Small intestine (tissue), 7 donors: ENCODE data around the gene RAB40C. TPM values are rescaled to one million over a fixed set of nuclear protein-coding genes. Genes with fewer than 3 reads are reported as not detected.

ENCODE experiments used
- DNase-seq, 2 donors: peaks; one replicate each; pipeline versions ENCODE4 v3.0.0 to v3.0.0-alpha.2; 2013
- FAIRE-seq: peaks from 2 replicates; lab custom pipeline; 2012; peaks lifted over from hg19 to GRCh38; lab: Jason Lieb, UNC
- H3K27ac ChIP-seq, 3 donors: one replicate each; pipeline ENCODE4 v1.5.1; 2013; ENCODE audit warnings: low read length in 2 of 3, mild to moderate bottlenecking in 2 of 3, control low read depth in 1 of 3, inconsistent platforms in 1 of 3, low read depth in 1 of 3, moderate library complexity in 1 of 3
- H3K27me3 ChIP-seq, 3 donors: one replicate each; pipeline ENCODE4 v1.6.1; 2013; ENCODE audit warnings: low read length in 3 of 3, inconsistent platforms in 1 of 3; ENCODE audit not compliant: control insufficient read depth in 3 of 3, insufficient read depth in 3 of 3
- H3K36me3 ChIP-seq, 3 donors: one replicate each; pipeline ENCODE4 v1.6.1; 2013; ENCODE audit warnings: low read length in 3 of 3, inconsistent platforms in 1 of 3, low read depth in 1 of 3, mild to moderate bottlenecking in 1 of 3, moderate library complexity in 1 of 3; ENCODE audit not compliant: control insufficient read depth in 3 of 3, insufficient read depth in 2 of 3
- H3K4me1 ChIP-seq, 3 donors: one replicate each; pipeline ENCODE4 v1.6.1; 2013; ENCODE audit warnings: low read length in 2 of 3, inconsistent platforms in 1 of 3, low read depth in 1 of 3, mild to moderate bottlenecking in 1 of 3, moderate library complexity in 1 of 3; ENCODE audit not compliant: control insufficient read depth in 3 of 3, insufficient read depth in 2 of 3
- H3K4me3 ChIP-seq, 3 donors: one replicate each; pipeline ENCODE4 v1.5.1; 2013; ENCODE audit warnings: low read length in 3 of 3, control low read depth in 1 of 3, inconsistent platforms in 1 of 3, low read depth in 1 of 3, mild to moderate bottlenecking in 1 of 3, moderate library complexity in 1 of 3
- H3K9me3 ChIP-seq, 2 donors: one replicate each; pipeline ENCODE4 v1.6.1; 2013; ENCODE audit warnings: low read depth in 1 of 2, low read length in 1 of 2; ENCODE audit not compliant: control insufficient read depth in 2 of 2, insufficient read depth in 1 of 2
- WGBS, 3 donors: extraction: QIAGEN DNeasy Blood & Tissue Kit; methylation state at CpG; one replicate each; pipeline ENCODE4 v1.1.7; 2013; 5-methylcytosine and 5-hydroxymethylcytosine counted together
- polyA plus RNA-seq, 4 donors: library from polyadenylated mRNA; stranded (reverse) in 3 of 4; unstranded in 1 of 4; fragments of 200-250 nt in 3 of 4; fragments of 120-200 nt in 1 of 4; gene quantifications; one replicate each; pipeline versions ENCODE4 v1.2.1 to v1.2.3, GENCODE V29; 2013
- donor health status: healthy with polysubstance abuse.
- donor health status: control.
- donor health status: control.
- donor health status: Bipolar disorder and iron deficiency.
- donor health status: healthy.

Gene RAB40C
- polyA plus RNA-seq, 4 donors = 28.9 to 49.0 (median 34.6) TPM

DNA sequence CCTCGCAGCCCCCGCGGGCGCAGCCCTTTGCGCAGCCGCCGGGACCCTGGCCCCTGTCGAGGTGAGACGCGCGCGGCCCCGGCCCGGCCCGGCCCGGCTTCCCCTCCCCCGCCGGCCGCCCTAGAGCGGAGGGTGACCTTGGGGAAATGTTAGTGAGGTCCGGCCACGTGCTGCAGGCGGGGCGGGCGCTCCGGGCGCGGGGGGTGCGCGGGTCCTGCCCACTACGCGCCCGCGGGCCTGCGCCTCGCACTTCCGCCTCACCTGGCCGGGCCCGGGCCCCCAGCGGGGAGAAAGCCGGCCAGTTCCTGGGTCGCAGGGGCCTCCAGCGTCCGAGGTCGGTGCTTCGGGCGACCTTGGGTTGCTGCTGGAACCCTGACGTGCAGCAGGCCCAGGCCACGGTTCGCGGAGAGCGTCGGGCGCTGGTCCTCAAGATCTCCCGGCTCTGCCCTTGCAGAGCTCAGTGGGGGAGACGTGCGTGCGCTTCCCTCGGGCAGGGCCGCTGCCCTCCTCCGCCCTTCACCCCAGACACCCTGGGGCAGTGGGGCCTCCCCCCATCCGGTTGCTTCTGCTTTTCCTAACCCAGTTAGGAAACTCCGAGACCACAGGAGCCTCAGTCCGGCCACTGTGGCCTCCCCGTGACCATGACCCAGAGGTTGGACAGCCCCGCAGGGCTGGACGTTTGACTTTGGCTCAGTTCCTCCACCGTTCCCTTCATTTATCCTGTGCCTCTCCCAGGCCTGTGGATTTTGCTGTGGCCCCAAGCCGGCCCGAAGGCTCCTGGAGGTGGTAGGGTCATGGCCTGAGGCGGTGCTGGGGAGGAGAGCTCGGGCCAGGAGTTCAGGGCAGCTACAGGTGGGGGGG is 52.6 kb downstream of the RAB40C start:
- peak; percentile 74 to 84 for DNase-seq
- no peaks in the 10 kb centered on the region for H3K9me3 ChIP-seq
- WGBS, 3 donors = 3 to 5% (median 5%) methylated on average over 54 to 72 of the region's 72 CpGs
- H3K27me3 ChIP-seq = no peaks in the 10 kb centered on the region
- H3K36me3 ChIP-seq = peaks cover 0 to 47% (median 0%) of the 10 kb centered on the region in 3 donors
- peaks cover 0 to 58% (median 5%) of the 10 kb centered on the region in 3 donors for H3K4me1 ChIP-seq
- FAIRE-seq = no peak
- peak overlapping the region; percentile 88 to 91 (median 91) for H3K27ac ChIP-seq
- H3K4me3 ChIP-seq = peak overlapping the region; percentile 69 to 97 (median 94)

DNA sequence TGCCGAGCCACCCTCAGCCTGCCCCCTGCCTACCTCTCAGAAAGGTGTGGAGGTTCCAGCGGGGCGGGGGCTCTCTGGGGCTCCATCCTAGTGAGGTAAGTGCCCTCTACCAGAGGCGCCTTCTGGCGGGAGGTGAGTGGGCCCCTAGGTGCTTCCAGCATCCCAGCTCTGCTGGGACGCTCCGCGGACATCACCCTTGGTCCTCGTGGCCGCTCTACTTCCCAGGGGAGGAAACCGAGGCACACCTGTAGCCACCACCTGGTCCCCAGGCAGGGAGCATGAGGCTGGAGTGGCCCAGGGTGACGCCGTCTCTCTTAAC is 53.1 kb downstream of the RAB40C start:
- FAIRE-seq (no peak), DNase-seq (no peak)
- H3K36me3 ChIP-seq = peaks cover 0 to 53% (median 0%) of the 10 kb centered on the region in 3 donors
- no peaks in the 10 kb centered on the region for H3K9me3 ChIP-seq
- peak overlapping the region; percentile 88 to 91 (median 91) for H3K27ac ChIP-seq
- H3K4me3 ChIP-seq = peak overlapping the region; percentile 62 to 94 (median 77)
- WGBS, 3 donors = 52 to 71% (median 70%) methylated on average over 12 to 13 of the region's 13 CpGs
- peaks cover 0 to 58% (median 5%) of the 10 kb centered on the region in 3 donors for H3K4me1 ChIP-seq
- no peaks in the 10 kb centered on the region for H3K27me3 ChIP-seq

DNA sequence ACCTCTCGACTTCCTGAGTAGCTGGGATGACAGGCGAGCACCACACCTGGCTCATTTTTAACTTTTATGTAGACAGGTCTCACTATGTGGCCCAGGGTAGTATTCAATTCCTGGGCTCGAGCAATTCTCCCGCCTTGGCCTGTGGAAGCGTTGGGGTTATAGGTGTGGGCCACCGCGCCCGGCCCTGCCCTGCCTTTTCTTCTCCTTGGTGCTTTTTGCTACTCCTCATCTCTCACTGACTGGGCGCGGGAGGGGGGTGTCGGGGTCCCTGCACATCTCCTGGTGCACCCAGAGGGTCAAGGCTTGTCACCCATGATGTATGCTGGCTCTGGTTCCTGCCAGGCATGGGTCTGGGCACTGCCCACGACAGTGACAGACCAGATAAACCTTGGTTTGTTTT is 54.7 kb downstream of the RAB40C start:
- H3K27me3 ChIP-seq = no peaks in the 10 kb centered on the region
- H3K36me3 ChIP-seq = peaks cover 0 to 60% (median 0%) of the 10 kb centered on the region in 3 donors
- peaks cover 0 to 63% (median 5%) of the 10 kb centered on the region in 3 donors for H3K4me1 ChIP-seq
- WGBS, 3 donors = 80 to 88% (median 84%) methylated on average over 12 of the region's 12 CpGs
- H3K27ac ChIP-seq = peak overlapping the region; percentile 4 to 65 (median 35)
- DNase-seq (no peak), FAIRE-seq (no peak)
- H3K4me3 ChIP-seq = no peak overlapping the region
- no peaks in the 10 kb centered on the region for H3K9me3 ChIP-seq

DNA sequence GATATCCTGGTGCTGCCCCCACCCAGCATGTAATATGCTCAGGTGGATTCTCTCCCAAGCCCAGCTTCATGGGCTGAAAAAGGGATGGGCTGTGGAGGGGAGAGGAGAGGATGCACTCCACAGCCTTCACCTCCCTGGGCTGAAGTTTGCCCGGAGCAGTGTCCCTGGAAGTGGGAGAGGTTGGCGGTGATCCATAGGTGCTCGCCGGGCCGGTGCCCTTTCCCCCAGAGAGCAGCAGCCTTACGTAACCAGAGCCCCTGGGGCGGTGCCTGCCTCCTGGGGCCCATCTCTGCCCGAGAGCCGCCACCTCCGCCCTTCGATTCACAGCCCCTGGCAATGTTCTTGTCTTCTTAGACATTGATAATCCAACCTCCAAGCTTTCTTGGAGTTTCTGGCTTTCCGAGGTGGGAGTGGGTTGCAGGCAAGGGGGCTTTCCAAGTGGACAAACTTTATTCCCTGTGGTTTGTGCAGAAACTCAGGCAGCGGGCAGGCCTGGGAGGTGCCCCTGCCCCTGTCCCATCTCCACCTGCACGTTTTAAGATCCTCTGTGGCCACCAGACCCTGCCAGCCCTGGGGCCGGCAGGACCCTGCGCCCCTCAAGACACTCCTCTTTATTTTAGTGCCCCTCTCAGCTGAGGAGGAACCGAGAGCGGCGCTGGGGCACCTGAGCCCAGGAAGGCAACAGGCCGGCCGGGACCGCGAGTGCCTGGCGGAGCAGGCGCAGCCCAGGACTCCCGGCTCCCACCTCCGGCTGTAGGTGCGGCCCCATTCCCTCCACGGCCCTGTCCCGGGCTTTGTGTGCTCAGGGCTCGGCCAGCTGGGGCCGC is 56.2 kb downstream of the RAB40C start:
- DNase-seq (peak; percentile 81 to 88), FAIRE-seq (no peak)
- Histone ChIP-seq H3K27ac (peak overlapping the region; percentile 86 to 98 (median 97)), H3K4me1 (peaks cover 0 to 61% (median 5%) of the 10 kb centered on the region in 3 donors), H3K27me3 (no peaks in the 10 kb centered on the region), H3K9me3 (no peaks in the 10 kb centered on the region), H3K36me3 (peaks cover 0 to 68% (median 0%) of the 10 kb centered on the region in 3 donors), H3K4me3 (peak overlapping the region in 1 of 3 donors; percentile 22)
- WGBS, 3 donors = 36 to 66% (median 50%) methylated on average over 30 to 32 of the region's 32 CpGs

DNA sequence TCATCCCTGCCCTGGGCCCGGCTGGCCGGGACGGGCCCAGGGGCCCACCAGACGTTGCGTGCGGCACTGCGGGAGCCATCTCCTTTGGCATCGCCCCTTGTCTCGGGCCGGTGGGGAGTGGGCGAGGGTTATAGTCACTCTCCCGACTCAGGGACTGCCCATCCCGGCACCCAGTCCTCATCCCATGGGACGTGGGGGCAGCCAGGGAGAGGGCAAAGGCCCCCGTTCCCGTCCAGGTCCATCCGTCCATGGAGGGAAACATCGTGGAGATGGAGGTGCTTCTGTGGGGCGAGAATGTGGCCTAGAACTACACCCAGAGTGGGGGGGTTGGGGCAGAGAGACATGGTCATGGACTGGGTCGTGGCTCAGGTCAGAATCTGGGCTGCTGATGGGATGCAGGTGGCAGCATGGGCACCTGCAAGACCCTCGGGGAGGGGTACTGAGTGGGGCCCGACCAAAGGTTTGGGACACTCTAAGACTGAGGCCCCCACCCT is 56.9 kb downstream of the RAB40C start:
- DNase-seq (no peak), FAIRE-seq (no peak)
- Histone ChIP-seq H3K4me3 (no peak overlapping the region), H3K4me1 (peaks cover 0 to 61% (median 5%) of the 10 kb centered on the region in 3 donors), H3K27me3 (no peaks in the 10 kb centered on the region), H3K27ac (peak overlapping the region; percentile 86 to 98 (median 97)), H3K36me3 (peaks cover 0 to 75% (median 0%) of the 10 kb centered on the region in 3 donors), H3K9me3 (no peaks in the 10 kb centered on the region)
- 47 to 75% (median 52%) methylated on average over 19 to 22 of the region's 22 CpGs for WGBS, 3 donors

DNA sequence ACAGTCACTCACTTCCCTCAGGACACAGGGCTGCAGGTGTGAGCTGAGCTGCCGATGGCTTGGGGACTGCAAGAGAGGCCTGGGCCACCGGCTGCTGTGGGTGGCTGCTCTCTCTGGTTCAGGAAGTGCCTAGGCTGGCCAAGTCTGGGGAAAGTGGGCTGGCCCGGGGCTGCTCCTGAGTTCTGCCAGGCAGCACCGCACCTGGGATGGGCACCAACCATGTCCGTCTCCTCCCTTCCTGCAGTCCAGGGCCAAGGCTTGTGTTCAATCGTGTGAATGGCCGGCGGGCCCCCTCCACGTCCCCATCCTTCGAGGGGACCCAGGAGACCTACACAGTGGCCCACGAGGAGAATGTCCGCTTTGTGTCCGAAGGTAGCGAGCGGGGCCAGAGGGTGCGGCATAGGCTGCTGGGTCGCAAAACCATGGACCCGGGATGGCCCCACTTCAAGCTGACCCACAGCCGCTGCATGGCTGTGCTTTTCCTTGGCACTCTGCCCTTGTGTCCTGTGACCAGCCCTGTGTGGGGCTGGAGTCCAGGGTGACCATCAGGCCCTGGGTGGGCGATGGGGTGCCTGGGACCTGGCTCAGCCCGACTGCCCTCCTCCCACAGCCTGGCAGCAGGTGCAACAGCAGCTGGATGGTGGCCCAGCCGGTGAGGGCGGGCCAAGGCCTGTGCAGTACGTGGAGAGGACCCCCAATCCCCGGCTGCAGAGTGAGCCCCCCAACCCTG is 57.5 kb downstream of the RAB40C start:
- no peaks in the 10 kb centered on the region for H3K27me3 ChIP-seq
- DNase-seq (peak; percentile 16 to 52), FAIRE-seq (no peak)
- peaks cover 0 to 61% (median 5%) of the 10 kb centered on the region in 3 donors for H3K4me1 ChIP-seq
- H3K4me3 ChIP-seq = peak overlapping the region; percentile 6 to 42 (median 28)
- peaks cover 0 to 81% (median 0%) of the 10 kb centered on the region in 3 donors for H3K36me3 ChIP-seq
- 28 to 66% (median 38%) methylated on average over 24 to 25 of the region's 25 CpGs for WGBS, 3 donors
- peak overlapping the region; percentile 86 to 98 (median 97) for H3K27ac ChIP-seq
- H3K9me3 ChIP-seq = no peaks in the 10 kb centered on the region

DNA sequence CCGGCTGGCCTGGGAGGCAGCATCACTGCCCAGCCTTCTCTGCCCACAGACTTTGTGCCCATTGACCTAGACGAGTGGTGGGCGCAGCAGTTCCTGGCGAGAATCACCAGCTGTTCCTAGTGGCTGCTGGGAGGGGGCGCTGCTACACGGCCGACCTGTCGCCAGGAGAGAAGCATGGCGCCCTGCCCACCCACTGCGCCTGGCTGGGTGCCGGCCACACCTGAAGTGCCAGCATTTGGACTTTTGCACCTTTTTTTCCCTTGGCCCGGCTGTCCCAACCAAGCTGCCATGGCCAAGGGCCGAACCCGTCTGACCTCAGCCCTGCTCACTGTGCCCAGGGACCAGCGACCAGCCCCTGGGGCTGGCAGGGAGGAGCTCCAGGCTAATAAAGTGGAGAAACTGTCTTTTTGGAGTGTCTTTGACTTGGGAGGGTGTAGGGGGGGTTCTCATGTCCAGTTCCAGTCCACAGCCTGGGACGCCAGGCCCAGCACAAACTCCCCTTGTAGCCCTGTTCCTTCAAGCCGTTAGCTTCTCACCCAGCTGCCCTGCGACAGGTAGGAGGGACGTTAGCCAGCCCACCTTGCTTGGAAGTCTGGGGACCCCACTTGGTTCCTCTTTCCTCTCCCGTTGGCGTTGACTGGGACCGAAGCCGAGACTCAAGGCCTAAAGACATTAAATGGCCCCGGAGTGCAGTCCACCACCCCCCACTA is 58.4 kb downstream of the RAB40C start:
- H3K4me1 ChIP-seq = peaks cover 0 to 53% (median 5%) of the 10 kb centered on the region in 3 donors
- peak overlapping the region; percentile 39 to 80 (median 42) for H3K4me3 ChIP-seq
- H3K36me3 ChIP-seq = peaks cover 0 to 84% (median 0%) of the 10 kb centered on the region in 3 donors
- no peaks in the 10 kb centered on the region for H3K9me3 ChIP-seq
- 14 to 21% (median 14%) methylated on average over 22 to 24 of the region's 24 CpGs for WGBS, 3 donors
- peak overlapping the region; percentile 86 to 98 (median 97) for H3K27ac ChIP-seq
- no peaks in the 10 kb centered on the region for H3K27me3 ChIP-seq
- DNase-seq (peak; percentile 57 to 92), FAIRE-seq (no peak)
